Embryonic facial prominence (tissue), 1 donor: ENCODE data around the gene PI4K2A.

Source experiments
- DNase-seq: peaks from one replicate; pipeline ENCODE4 v3.0.0-alpha.2; 2016; ENCODE audit errors: extremely low spot score

PI4K2A gene

GRCh38 chr10:97707134-97707861, 66.8 kb downstream of the PI4K2A start:
- DNase-seq = no peak

- no peak for DNase-seq
These were observed 67.7 kb downstream of the PI4K2A start for GRCh38 chr10:97708167-97708566.

- DNase-seq = no peak
These were observed 68.8 kb downstream of the PI4K2A start for GRCh38 chr10:97708976-97709946.

GRCh38 chr10:97711640-97712572, 71.4 kb downstream of the PI4K2A start:
- no peak for DNase-seq

- DNase-seq = peak; percentile 89
These were observed 72.9 kb downstream of the PI4K2A start, which contains the start of gene MARVELD1 for GRCh38 chr10:97713339-97713825. Gene MARVELD1 (plus strand): TSS chr10:97713730. CDS start chr10:97713877, 147 bp downstream.

GRCh38 chr10:97713826-97714400, 73.4 kb downstream of the PI4K2A start:
- DNase-seq = no peak

GRCh38 chr10:97714401-97715258, 74.2 kb downstream of the PI4K2A start:
- peak; percentile 75 for DNase-seq

GRCh38 chr10:97715259-97715874, 74.9 kb downstream of the PI4K2A start:
- no peak for DNase-seq

GRCh38 chr10:97717627-97718026, 77.2 kb downstream of the PI4K2A start:
- no peak for DNase-seq

- DNase-seq = no peak
These were observed 77.7 kb downstream of the PI4K2A start for GRCh38 chr10:97718178-97718577.

GRCh38 chr10:97718659-97719142, 78.2 kb downstream of the PI4K2A start:
- no peak for DNase-seq

- no peak for DNase-seq
These were observed 79.1 kb downstream of the PI4K2A start for GRCh38 chr10:97719602-97720001.

GRCh38 chr10:97721871-97722780, 81.7 kb downstream of the PI4K2A start:
- no peak for DNase-seq

- DNase-seq = no peak
These were observed 82.5 kb downstream of the PI4K2A start for GRCh38 chr10:97723001-97723400.

GRCh38 chr10:97724341-97724941, 84.0 kb downstream of the PI4K2A start:
- DNase-seq = no peak
